Activated T-helper 1 cell treated with anti-CD3 and anti-CD28 coated beads, Interleukin-12 subunit alpha, Interleukin-12 subunit beta, Interleukin-2, Interleukin-4 antibody, amounts not matched to agents 30 ng/mL and 10 ng/mL and 1 ng/mL, durations not matched to agents 14 hours and 24 hours and 36 hours (primary cell): Measurements from ENCODE around the gene DNAL4. TPM values are rescaled to one million over a fixed set of nuclear protein-coding genes. Genes with fewer than 3 reads are reported as not detected.

Source experiments
- DNase-seq: peaks from one replicate; pipeline ENCODE4 v3.0.0; 2021; ENCODE audit warnings: low spot score
- H3K27ac Mint-ChIP-seq: one replicate; pipeline ENCODE4 v1.8.0; 2021; ENCODE audit warnings: mild to moderate bottlenecking, mixed read lengths
- H3K27me3 Mint-ChIP-seq: one replicate; pipeline ENCODE4 v1.8.0; 2022; ENCODE audit warnings: mild to moderate bottlenecking, moderate library complexity, mixed read lengths; ENCODE audit not compliant: insufficient read depth
- H3K36me3 Mint-ChIP-seq: one replicate; pipeline ENCODE4 v1.8.0; 2021; ENCODE audit warnings: low read depth, mixed read lengths
- H3K4me1 Mint-ChIP-seq: one replicate; pipeline ENCODE4 v1.8.0; 2021; ENCODE audit warnings: low read depth, mixed read lengths
- H3K4me3 Mint-ChIP-seq: one replicate; pipeline ENCODE4 v1.8.0; 2021; ENCODE audit warnings: mild to moderate bottlenecking, moderate library complexity, mixed read lengths
- H3K9me3 Mint-ChIP-seq: one replicate; pipeline ENCODE4 v1.8.0; 2021; ENCODE audit warnings: mixed read lengths
- intact Hi-C: fragments of 100-400 bp; cut with micrococcal nuclease; formaldehyde crosslinking; loops from one replicate; pipeline ENCODE4 v1.15.1; 2024
- total RNA-seq: library from RNA; stranded (reverse); gene quantifications from 2 replicates; pipeline ENCODE4 v1.2.3, GENCODE V29; 2022

DNAL4 gene
- total RNA-seq, 1 donor from 2014 or later: 5.0 TPM

DNA sequence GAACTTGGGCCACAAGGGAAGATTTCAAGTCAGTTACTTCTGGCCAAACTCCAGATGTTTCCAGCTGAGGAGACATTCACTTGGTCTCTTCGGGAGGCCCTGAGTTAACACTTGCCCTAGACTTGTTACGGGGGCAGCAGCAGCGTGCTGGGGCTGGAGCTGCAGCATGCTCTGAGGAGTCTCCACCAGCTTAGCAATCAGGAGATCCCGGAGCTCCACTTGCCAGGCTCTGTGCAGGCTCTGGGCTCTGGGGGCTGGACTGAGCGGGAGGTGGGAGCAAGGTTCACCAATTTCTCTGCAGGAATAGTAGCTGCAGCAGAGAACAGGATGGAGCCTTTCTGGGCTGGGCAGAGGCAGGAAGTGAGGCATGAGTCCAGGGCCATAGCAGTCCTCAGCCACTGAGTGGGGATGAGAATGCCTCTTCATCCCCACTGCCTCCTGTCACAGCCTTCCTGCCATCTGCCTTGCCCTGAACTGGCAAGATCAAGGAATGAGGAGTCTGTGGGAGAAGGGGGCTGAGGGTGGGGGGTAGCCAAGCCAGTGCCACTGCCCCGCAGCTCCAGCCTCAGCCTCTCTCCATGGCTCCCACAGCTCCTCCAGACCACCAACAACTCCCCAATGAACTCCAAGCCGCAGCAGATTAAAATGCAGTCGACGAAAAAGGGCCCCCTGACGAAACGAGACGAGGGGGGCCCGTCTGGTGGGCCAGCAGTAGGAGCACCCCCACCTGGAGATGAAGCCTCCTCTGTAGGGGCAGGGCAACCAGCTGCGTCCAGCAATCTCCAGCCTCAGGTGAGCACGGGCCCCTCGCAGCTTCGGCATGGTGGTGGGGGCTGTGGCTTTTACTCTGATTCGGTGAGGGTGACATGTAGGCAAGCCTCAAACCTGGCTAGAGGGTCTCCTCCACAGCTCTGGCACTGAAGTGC, 64.8 kb downstream of the DNAL4 start:
- H3K4me1 Mint-ChIP-seq: peaks cover 9% of the 10 kb centered on the region
- no peaks in the 10 kb centered on the region for H3K27me3 Mint-ChIP-seq
- no peak overlapping the region for H3K4me3 Mint-ChIP-seq
- DNase-seq: no peak
- no peaks in the 10 kb centered on the region for H3K9me3 Mint-ChIP-seq
- intact Hi-C loops: no loop called here
- no peak overlapping the region for H3K27ac Mint-ChIP-seq
- peaks cover 55% of the 10 kb centered on the region for H3K36me3 Mint-ChIP-seq

Other genes starting within 250 kb of the DNAL4 start
- 11.2 and 11.7 TPM in 2 replicates for gene DMC1, start 224.0 kb downstream of the DNAL4 start, total RNA-seq
- 0.16 and 0.78 TPM in 2 replicates for gene FAM227A, start 137.8 kb downstream of the DNAL4 start, total RNA-seq
- gene CBY1, start 137.5 kb downstream of the DNAL4 start, total RNA-seq: 8.6 and 8.8 TPM in 2 replicates
- gene TOMM22, start 112.2 kb downstream of the DNAL4 start, total RNA-seq: 153 and 156 TPM in 2 replicates
- gene JOSD1, start 93.2 kb downstream of the DNAL4 start, total RNA-seq: 77.7 and 86.0 TPM in 2 replicates
- gene GTPBP1, start 88.2 kb downstream of the DNAL4 start, total RNA-seq: 102 and 111 TPM in 2 replicates
- gene SUN2, start 38.1 kb downstream of the DNAL4 start, total RNA-seq: 146 and 154 TPM in 2 replicates
- gene NPTXR, start 49.9 kb upstream of the DNAL4 start, total RNA-seq: 1.2 and 1.3 TPM in 2 replicates
- 171 and 178 TPM in 2 replicates for gene CBX6, start 78.1 kb upstream of the DNAL4 start, total RNA-seq
- gene APOBEC3A, start 163.5 kb upstream of the DNAL4 start, total RNA-seq: not detected in 2 replicates
- 17.9 and 19.5 TPM in 2 replicates for gene APOBEC3B, start 188.2 kb upstream of the DNAL4 start, total RNA-seq
- gene APOBEC3C, start 220.1 kb upstream of the DNAL4 start, total RNA-seq: 71.5 and 73.2 TPM in 2 replicates
- 23.6 and 26.9 TPM in 2 replicates for gene APOBEC3D, start 227.0 kb upstream of the DNAL4 start, total RNA-seq
- gene APOBEC3F, start 246.7 kb upstream of the DNAL4 start, total RNA-seq: 19.0 and 21.6 TPM in 2 replicates